Activated CD8-positive, alpha-beta T cell treated with anti-CD3 and anti-CD28 coated beads, Interleukin-2, amount 10 ng/mL, durations not matched to agents 7 days and 5 days (primary cell): ENCODE data around the gene ZNF808. TPM values are rescaled to one million over a fixed set of nuclear protein-coding genes. Genes with fewer than 3 reads are reported as not detected.
"Not testable (repeated sequence)": the region's sequence is repeated elsewhere in the genome, so short reads cannot be mapped to it uniquely, and the experiment has no call there.

Experiments used
- ATAC-seq: fragments of 150-1000 bp; cut with Tn5 transposase; one replicate; pipeline ENCODE4 v1.10.0; 2021; ENCODE audit warnings: moderate library complexity
- CTCF ChIA-PET: fragments of 350-600 bp; sonication (Branson Sonifier 250); formaldehyde crosslinking; loops from one replicate; lab custom pipeline; 2021; ENCODE audit warnings: antibody characterized with exemption; lab: Charles Lee
- POLR2A ChIA-PET: fragments of 350-600 bp; sonication (Branson Sonifier 250); formaldehyde crosslinking; loops from one replicate; lab custom pipeline; 2021; ENCODE audit warnings: antibody characterized with exemption; lab: Charles Lee
- DNase-seq: peaks from one replicate; pipeline ENCODE4 v3.0.0-alpha.2; 2020
- H3K27ac Mint-ChIP-seq: one replicate; pipeline ENCODE4 v1.8.0; 2021; ENCODE audit warnings: mild to moderate bottlenecking, mixed read lengths
- H3K27me3 Mint-ChIP-seq: one replicate; pipeline ENCODE4 v1.8.0; 2021; ENCODE audit warnings: low read depth, mixed read lengths
- H3K36me3 Mint-ChIP-seq: one replicate; pipeline ENCODE4 v1.8.0; 2021; ENCODE audit warnings: low read depth, mixed read lengths
- H3K4me1 Mint-ChIP-seq: one replicate; pipeline ENCODE4 v1.8.0; 2021; ENCODE audit warnings: low read depth, mixed read lengths
- H3K4me3 Mint-ChIP-seq: one replicate; pipeline ENCODE4 v1.8.0; 2021; ENCODE audit warnings: mild to moderate bottlenecking, mixed read lengths
- H3K9me3 Mint-ChIP-seq: one replicate; pipeline ENCODE4 v1.8.0; 2022; ENCODE audit warnings: mixed read lengths; ENCODE audit not compliant: insufficient read depth
- total RNA-seq, 2 experiments: library from RNA; stranded (reverse); gene quantifications; one replicate each; pipeline ENCODE4 v1.2.3, GENCODE V29; 2021

The ZNF808 gene
- total RNA-seq, 2 experiments from 2014 or later, result 47.0 to 50.0 TPM

DNA sequence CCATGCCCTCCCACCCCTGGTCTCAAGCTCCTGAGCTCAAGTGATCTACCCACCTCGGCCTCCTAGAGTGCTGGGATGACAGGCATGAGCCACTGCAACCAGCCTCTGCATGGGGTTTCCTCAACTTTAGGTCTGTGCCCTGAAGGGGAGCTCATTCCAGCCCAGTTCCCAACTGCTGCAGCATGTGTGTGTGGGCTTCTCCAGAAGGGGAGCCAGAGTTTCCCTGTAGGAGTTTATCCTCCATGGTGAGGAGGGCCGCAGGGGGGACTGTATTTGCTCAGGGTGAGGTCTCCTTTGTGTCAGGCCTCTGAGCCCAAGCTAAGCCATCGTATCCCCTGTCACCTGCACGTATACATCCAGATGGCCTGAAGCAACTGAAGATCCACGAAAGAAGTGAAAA is 11.3 kb upstream of the ZNF808 start:
- H3K27me3 Mint-ChIP-seq, result no peaks in the 10 kb centered on the region
- H3K9me3 Mint-ChIP-seq, result peaks cover 66% of the 10 kb centered on the region

DNA sequence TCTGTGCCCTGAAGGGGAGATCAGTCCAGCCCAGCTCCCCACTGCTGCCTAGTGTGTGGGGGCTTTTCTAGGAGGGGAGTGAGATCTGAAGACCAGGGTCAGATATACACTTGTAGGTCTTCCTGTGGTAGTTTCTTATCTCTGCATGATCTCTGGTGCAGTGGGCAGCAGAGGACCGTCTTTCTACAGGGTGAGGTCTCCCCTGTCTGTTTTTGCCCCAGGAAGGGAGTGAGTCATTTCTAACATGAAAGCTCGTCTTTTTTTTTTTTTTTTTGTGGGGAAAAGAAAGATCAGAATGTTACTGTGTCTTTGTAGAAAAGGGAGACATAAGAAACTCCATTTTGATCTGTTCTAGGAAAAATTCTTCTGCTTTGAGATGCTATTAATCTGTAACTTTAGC is 8.8 kb upstream of the ZNF808 start:
- Mint-ChIP-seq H3K27me3 (no peaks in the 10 kb centered on the region), H3K36me3 (peaks cover 9% of the 10 kb centered on the region), H3K4me1 (peaks cover 13% of the 10 kb centered on the region), H3K9me3 (peaks cover 61% of the 10 kb centered on the region), H3K4me3 (no peak overlapping the region), H3K27ac (no peak overlapping the region)
- ChIA-PET POLR2A (no interaction called here), CTCF (no interaction called here)
- no peak for ATAC-seq
- DNase-seq, result no peak

More for the DNA sequence above, 11.3 kb upstream of the ZNF808 start:
- peaks cover 8% of the 10 kb centered on the region for H3K36me3 Mint-ChIP-seq
- POLR2A ChIA-PET, result no interaction called here
- no peak for DNase-seq
- no peak overlapping the region for H3K4me3 Mint-ChIP-seq
- H3K4me1 Mint-ChIP-seq, result peaks cover 13% of the 10 kb centered on the region
- no peak for ATAC-seq
- no peak overlapping the region for H3K27ac Mint-ChIP-seq
- CTCF ChIA-PET, result no interaction called here

DNA sequence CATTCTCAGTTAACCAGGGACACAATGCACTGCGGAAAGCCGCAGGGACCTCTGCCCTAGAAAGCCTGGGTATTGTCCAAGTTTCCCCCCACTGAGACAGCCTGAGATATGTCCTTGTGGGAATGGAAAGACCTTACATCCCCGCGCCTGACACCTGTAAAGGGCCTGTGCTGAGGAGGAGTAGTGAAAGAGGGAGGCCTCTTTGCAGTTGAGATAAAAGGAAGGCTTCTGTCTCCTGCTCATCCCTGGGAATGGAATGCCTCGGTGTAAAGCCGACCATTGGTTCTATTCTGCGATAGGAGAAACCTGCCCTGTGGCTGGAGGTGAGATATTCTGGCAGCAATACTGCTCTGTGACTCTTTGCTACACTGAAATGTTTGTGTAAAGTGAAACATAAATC is 8.3 kb upstream of the ZNF808 start:
- H3K4me3 Mint-ChIP-seq, H3K27me3 Mint-ChIP-seq, POLR2A ChIA-PET, ATAC-seq, H3K27ac Mint-ChIP-seq, H3K36me3 Mint-ChIP-seq, DNase-seq, CTCF ChIA-PET: not testable (repeated sequence)
- H3K4me1 Mint-ChIP-seq, result peaks cover 13% of the 10 kb centered on the region
- H3K9me3 Mint-ChIP-seq, result peaks cover 57% of the 10 kb centered on the region

DNA sequence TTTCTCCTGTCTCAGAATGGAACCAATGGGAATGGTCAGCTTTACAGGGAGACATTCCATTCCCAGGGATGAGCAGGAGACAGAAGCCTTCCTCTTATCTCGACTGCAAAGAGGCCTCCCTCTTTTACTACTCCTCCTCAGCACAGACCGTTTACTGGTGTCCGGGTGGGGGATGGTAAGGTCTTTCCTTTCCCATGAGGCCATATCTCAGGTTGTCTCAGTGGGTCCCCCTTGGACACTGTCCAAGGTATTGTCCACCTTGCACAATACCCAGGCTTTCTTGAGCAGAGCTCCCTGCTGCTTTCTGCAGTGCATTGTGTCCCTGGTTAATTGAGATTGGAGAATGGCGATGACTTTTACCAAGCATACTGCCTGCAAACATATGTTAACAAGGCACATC is 7.5 kb upstream of the ZNF808 start:
- Mint-ChIP-seq H3K27ac (no peak overlapping the region), H3K4me3 (no peak overlapping the region), H3K4me1 (peaks cover 13% of the 10 kb centered on the region), H3K27me3 (no peaks in the 10 kb centered on the region), H3K9me3 (peaks cover 56% of the 10 kb centered on the region), H3K36me3 (peaks cover 5% of the 10 kb centered on the region)
- ChIA-PET POLR2A (no interaction called here), CTCF (no interaction called here)
- ATAC-seq (no peak), DNase-seq (no peak)

DNA sequence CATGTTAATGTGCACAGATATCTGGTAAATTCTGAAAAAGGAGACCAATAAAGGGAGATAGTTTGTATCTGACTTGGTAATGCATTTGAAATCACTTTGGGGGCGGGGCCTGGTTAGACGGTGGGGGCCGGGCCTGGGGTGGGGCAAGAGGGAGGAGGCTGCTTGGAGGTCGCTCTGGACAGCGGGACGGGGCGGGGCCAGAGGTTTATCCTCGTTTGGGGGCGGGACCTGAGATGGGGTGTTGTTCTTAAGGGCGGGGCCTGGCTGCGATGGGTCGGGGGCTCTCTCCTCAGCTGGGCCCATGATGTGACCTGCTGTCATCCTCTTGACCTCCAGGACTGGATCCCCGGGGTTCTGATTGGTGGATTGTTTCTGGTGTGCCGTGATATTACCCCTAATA is 4.9 kb upstream of the ZNF808 start:
- Mint-ChIP-seq H3K4me1 (peaks cover 19% of the 10 kb centered on the region), H3K27me3 (no peaks in the 10 kb centered on the region), H3K4me3 (no peak overlapping the region), H3K36me3 (peaks cover 9% of the 10 kb centered on the region), H3K9me3 (peaks cover 37% of the 10 kb centered on the region), H3K27ac (no peak overlapping the region)
- ChIA-PET CTCF (no interaction called here), POLR2A (no interaction called here)
- no peak for ATAC-seq
- no peak for DNase-seq

DNA sequence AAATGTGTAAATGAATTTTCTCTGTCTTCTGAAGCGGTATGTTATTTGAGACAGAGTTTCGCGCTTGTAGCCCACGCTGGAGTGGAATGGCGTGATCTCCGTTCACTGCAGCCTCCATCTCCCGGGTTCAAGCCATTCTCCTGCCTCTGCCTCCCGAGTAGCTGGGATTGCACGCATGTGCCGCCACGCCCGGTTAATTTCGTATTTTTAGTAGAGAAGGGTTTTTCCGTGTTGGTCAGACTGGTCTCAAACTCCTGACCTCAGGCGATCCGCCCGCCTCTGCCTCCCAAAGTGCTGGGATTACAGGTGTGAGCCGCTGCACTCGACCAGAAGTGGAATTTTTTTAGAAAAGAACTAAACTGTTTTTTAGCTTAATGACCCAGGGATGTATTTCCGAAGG is 3.4 kb upstream of the ZNF808 start:
- ChIA-PET CTCF (no interaction called here), POLR2A (no interaction called here)
- DNase-seq, result no peak
- H3K4me3 Mint-ChIP-seq, result no peak overlapping the region
- H3K9me3 Mint-ChIP-seq, result peaks cover 31% of the 10 kb centered on the region
- ATAC-seq, result no peak
- H3K27me3 Mint-ChIP-seq, result no peaks in the 10 kb centered on the region
- H3K27ac Mint-ChIP-seq, result no peak overlapping the region
- H3K4me1 Mint-ChIP-seq, result peaks cover 18% of the 10 kb centered on the region
- H3K36me3 Mint-ChIP-seq, result peaks cover 19% of the 10 kb centered on the region

DNA sequence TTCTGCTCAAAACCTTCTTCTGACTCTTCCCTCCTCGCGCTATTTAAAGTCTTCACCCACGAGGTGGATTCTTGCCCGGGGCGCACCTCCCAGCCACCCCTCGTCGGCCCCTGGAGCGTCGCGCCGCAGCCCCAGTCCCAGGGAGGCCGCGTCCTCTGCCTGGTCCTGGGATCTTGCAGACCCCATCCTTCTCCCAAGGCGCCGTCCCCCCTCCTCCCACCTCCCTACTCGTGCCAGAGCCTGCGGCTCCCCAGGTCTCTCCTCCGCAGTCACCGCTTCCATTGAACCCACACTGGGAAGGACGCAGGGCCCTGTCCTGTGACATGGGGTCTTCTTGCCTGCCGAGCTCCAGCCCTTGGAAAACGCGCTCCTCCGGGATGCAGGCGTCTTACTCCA is 486 bp downstream of the ZNF808 start:
- no peak for ATAC-seq
- H3K36me3 Mint-ChIP-seq, result peaks cover 39% of the 10 kb centered on the region
- H3K27ac Mint-ChIP-seq, result peak overlapping the region; percentile 95
- H3K4me3 Mint-ChIP-seq, result peak overlapping the region; percentile 97
- ChIA-PET CTCF (no interaction called here), POLR2A (no interaction called here)
- H3K9me3 Mint-ChIP-seq, result peaks cover 11% of the 10 kb centered on the region
- H3K27me3 Mint-ChIP-seq, result no peaks in the 10 kb centered on the region
- DNase-seq, result no peak
- peaks cover 29% of the 10 kb centered on the region for H3K4me1 Mint-ChIP-seq

DNA sequence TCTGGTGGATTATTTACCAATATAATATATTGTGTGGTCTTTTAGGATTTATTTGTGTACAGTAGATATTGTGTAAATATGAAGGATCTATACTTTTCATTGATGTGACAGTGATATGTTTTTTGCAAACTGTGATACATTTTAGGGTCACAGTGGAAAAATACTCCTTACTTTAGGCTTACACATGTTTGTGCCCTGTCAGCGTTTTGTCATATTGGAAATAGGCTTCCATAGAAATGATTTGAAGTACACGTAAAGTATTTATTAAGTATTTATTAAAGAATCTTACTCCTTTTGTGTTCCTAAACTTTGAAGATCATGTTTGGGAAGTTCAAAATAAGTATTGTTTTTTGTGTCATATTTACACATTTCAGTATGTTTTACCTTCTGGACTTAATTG is 5.0 kb downstream of the ZNF808 start:
- peaks cover 67% of the 10 kb centered on the region for H3K36me3 Mint-ChIP-seq
- POLR2A ChIA-PET, result interaction anchor here (0.6 kb wide), 1 partner anchor 423 kb away, joined by 3 read pairs; no protein-coding TSS in a partner anchor

DNA sequence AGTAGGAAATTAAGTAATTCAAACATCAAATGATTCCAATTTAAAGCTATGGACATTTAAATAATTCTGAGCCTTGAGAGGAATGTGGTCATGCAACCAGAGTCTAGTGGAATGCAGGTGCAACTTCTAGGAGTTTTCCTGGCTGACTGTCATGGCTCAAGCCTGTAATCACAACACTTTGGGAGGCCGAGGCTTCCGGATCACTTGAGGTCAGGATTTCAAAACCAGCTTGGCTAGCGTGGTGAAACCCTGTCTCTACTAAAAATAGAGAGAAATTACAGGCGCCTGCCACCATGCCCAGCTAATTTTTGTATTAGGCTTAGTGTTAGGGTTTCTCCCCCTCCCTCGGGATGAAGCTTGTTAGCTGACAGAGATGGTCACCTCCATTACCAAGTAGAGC is 6.4 kb downstream of the ZNF808 start:
- no peaks in the 10 kb centered on the region for H3K27me3 Mint-ChIP-seq
- H3K4me1 Mint-ChIP-seq, result peaks cover 46% of the 10 kb centered on the region
- peaks cover 7% of the 10 kb centered on the region for H3K9me3 Mint-ChIP-seq
- H3K27ac Mint-ChIP-seq, result no peak overlapping the region
- ChIA-PET CTCF (no interaction called here), POLR2A (no interaction called here)
- no peak for ATAC-seq
- DNase-seq, result no peak
- H3K4me3 Mint-ChIP-seq, result no peak overlapping the region
- H3K36me3 Mint-ChIP-seq, result peaks cover 66% of the 10 kb centered on the region

More for the DNA sequence above, 5.0 kb downstream of the ZNF808 start:
- Mint-ChIP-seq H3K27ac (no peak overlapping the region), H3K27me3 (no peaks in the 10 kb centered on the region), H3K9me3 (peaks cover 5% of the 10 kb centered on the region), H3K4me3 (no peak overlapping the region), H3K4me1 (peaks cover 48% of the 10 kb centered on the region)
- DNase-seq, result no peak
- CTCF ChIA-PET, result no interaction called here
- ATAC-seq, result no peak

DNA sequence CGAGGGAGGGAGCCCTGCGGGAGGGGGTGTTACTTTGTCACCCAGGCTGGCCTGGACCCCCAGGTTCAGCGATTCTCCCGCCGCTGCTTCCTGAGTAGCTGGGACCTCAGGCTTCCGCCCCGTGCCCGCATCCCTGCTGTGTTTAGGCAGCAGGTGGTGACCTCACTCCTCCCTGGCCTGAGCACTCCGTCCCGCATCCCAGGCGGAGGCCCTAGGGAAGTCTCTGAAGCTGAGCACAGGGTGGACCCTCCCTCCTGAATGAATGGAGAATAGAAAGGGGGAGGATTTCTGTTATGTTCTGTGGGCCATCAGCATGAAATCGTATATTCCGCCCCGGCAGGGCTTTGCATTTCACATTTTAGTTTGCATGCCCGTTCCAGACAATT is 7.9 kb downstream of the ZNF808 start:
- Mint-ChIP-seq H3K36me3 (peaks cover 72% of the 10 kb centered on the region), H3K4me3 (peak overlapping the region; percentile 84), H3K27ac (peak overlapping the region; percentile 92), H3K4me1 (peaks cover 43% of the 10 kb centered on the region), H3K9me3 (peaks cover 12% of the 10 kb centered on the region)
- CTCF ChIA-PET, H3K27me3 Mint-ChIP-seq: not testable (repeated sequence)
- POLR2A ChIA-PET, result interaction anchor here (0.6 kb wide), 1 partner anchor 10 kb away, joined by 3 read pairs; no protein-coding TSS in a partner anchor
- ATAC-seq (peak; percentile 16), DNase-seq (peak; percentile 40)

DNA sequence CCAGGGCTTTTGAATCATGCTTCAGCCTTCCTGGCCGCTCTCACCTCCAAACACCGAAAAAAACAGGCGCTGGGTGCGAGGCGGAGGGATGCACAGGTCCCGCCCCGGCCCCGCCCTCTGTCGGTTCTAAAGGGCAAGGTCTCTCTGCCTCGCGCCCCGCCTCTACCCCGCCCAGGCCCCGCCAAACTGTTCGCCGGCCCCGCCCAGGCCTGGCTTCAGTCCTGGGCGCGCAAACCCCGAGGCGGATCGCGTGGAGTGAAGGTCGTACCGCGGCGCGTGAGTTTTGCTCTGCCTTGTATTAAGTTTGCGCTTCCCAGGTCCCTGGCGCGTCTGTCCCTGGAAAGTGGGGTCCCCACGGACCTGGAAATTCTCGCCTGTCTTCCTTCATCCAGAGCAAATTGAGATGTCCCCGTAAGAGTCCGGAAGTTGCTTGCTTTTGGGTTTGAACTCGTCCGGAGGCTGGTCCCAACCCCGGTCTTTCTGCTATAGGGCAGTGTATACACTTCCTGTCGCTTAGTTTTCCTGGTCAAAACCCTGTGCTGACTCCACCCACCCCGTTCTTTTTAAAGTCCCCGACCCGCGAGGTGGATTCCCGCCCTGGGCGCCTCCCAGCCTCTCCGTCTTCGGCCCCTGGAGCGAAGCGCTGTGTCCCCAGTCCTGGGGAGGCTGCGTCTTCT is 8.4 kb downstream of the ZNF808 start:
- Mint-ChIP-seq H3K4me3 (peak overlapping the region; percentile 84), H3K27me3 (no peaks in the 10 kb centered on the region), H3K9me3 (peaks cover 15% of the 10 kb centered on the region), H3K4me1 (peaks cover 44% of the 10 kb centered on the region), H3K27ac (peak overlapping the region; percentile 92), H3K36me3 (peaks cover 76% of the 10 kb centered on the region)
- ATAC-seq, result peak; percentile 96
- ChIA-PET CTCF (no interaction called here), POLR2A (interaction anchor here (0.6 kb wide), 1 partner anchor 387 kb away, joined by 3 read pairs; no protein-coding TSS in a partner anchor)
- DNase-seq, result peak; percentile 96

DNA sequence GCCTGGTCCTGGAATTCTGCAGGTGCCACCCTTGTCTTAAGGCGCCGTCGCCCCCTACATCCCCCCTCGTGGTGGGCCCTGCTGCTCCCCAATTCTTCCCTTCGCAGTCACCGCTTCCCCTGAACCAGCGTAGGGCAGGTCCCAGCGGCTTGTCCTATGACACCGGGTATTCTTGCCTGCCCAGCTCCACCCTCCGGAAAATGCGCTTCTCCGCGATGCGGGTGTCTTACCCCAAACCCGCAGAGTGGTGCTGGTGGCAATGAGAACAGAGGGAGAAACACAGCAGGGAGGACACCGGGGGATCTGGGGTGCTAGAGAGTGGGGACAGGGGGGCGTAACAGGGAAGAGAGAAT is 9.0 kb downstream of the ZNF808 start:
- Mint-ChIP-seq H3K4me3 (peak overlapping the region; percentile 84), H3K4me1 (peaks cover 41% of the 10 kb centered on the region), H3K27ac (peak overlapping the region; percentile 92), H3K9me3 (peaks cover 15% of the 10 kb centered on the region), H3K36me3 (peaks cover 79% of the 10 kb centered on the region), H3K27me3 (no peaks in the 10 kb centered on the region)
- peak; percentile 75 for DNase-seq
- ChIA-PET POLR2A (interaction anchor here (0.6 kb wide), 1 partner anchor 388 kb away, joined by 3 read pairs; no protein-coding TSS in a partner anchor), CTCF (no interaction called here)
- ATAC-seq, result peak; percentile 65
